Esophagus (tissue), 2 donors: Measurements from ENCODE around the gene SLC2A9. TPM values are rescaled to one million over a fixed set of nuclear protein-coding genes. Genes with fewer than 3 reads are reported as not detected.
"Not testable (repeated sequence)": the region's sequence is repeated elsewhere in the genome, so short reads cannot be mapped to it uniquely, and the experiment has no call there.

Experiments
- H3K27ac ChIP-seq, 2 donors: one replicate each; pipeline ENCODE4 v1.5.1; 2013; ENCODE audit warnings: low read depth in 2 of 2, mild to moderate bottlenecking in 2 of 2, inconsistent platforms in 1 of 2, low read length in 1 of 2, moderate library complexity in 1 of 2
- H3K27me3 ChIP-seq, 2 donors: one replicate each; pipeline ENCODE4 v1.6.1; 2013; ENCODE audit warnings: low read length in 2 of 2, control low read depth in 1 of 2, mild to moderate bottlenecking in 1 of 2; ENCODE audit not compliant: insufficient read depth in 2 of 2, control insufficient read depth in 1 of 2
- H3K36me3 ChIP-seq, 2 donors: one replicate each; pipeline ENCODE4 v1.6.1; 2013; ENCODE audit warnings: low read length in 1 of 2; ENCODE audit not compliant: control insufficient read depth in 2 of 2, insufficient read depth in 2 of 2
- H3K4me1 ChIP-seq, 2 donors: one replicate each; pipeline ENCODE4 v1.6.1; 2013; ENCODE audit warnings: low read length in 1 of 2; ENCODE audit not compliant: control insufficient read depth in 2 of 2, insufficient read depth in 2 of 2
- H3K4me3 ChIP-seq, 2 donors: one replicate each; pipeline ENCODE4 v1.5.1; 2013; ENCODE audit warnings: low read length in 2 of 2, mild to moderate bottlenecking in 2 of 2, low read depth in 1 of 2, moderate library complexity in 1 of 2
- H3K9me3 ChIP-seq, 2 donors: one replicate each; pipeline ENCODE4 v1.6.1; 2013; ENCODE audit warnings: mild to moderate bottlenecking in 2 of 2, low read depth in 1 of 2, low read length in 1 of 2, moderate library complexity in 1 of 2; ENCODE audit not compliant: control insufficient read depth in 2 of 2, insufficient read depth in 1 of 2
- WGBS, 2 donors: extraction: QIAGEN DNeasy Blood & Tissue Kit; methylation state at CpG; one replicate each; pipeline ENCODE4 v1.1.7; 2013; 5-methylcytosine and 5-hydroxymethylcytosine counted together
- polyA plus RNA-seq, 2 donors: library from polyadenylated mRNA; stranded (reverse); fragments of 200-250 nt; gene quantifications; one replicate each; pipeline ENCODE4 v1.2.3, GENCODE V29; 2013
- donor health status: healthy with polysubstance abuse.
- donor health status: Bipolar disorder and iron deficiency.

The SLC2A9 gene
- polyA plus RNA-seq, 2 donors, result 4.1 to 5.8 TPM

DNA sequence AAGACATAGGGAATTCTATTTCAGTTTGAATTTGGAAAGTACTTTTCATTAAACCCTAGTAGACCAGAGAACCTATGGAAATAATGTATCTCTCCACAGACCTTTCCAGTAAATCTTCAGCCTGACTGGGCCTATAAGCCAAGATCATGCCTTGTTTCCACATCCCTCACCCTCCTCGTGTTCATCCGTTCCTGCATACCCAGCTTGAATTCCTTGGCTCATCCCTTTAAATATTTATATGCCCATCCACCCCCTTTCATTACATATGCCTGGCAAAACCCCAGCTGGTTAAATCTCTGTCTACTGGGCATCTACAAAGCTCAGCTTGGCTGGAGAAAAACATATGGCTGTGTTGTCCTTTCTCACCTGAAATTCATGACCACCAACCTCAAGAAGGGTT lies 32.4 kb downstream of the SLC2A9 start:
- Histone ChIP-seq H3K9me3 (no peaks in the 10 kb centered on the region), H3K27ac (no peak overlapping the region), H3K36me3 (peaks cover 0 to 10% of the 10 kb centered on the region in 2 donors), H3K4me3 (no peak overlapping the region), H3K27me3 (no peaks in the 10 kb centered on the region), H3K4me1 (no peaks in the 10 kb centered on the region)
- WGBS, 2 donors, result 70 to 71% methylated on average over 2 of the region's 2 CpGs

DNA sequence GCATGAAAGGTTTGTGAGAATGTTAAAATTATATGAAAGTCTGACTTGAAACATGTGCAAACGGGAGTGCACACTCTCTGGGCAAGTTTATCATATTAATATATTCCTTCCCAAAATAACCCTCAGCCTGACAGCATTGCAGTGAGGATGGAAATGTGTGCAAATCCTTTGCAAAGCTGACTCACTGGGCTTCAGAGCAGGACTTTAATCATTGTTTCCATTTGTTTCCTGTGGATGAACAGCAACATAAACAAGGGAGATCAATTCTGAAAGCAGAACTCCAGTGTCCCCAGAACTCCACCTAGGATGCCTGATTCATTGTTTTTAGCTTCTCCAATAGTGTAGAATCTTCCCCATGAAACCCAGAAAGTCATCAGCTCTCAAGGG lies 32.9 kb downstream of the SLC2A9 start:
- 42 to 54% methylated on average over 1 of the region's 1 CpG for WGBS, 2 donors
- peaks cover 0 to 5% of the 10 kb centered on the region in 2 donors for H3K36me3 ChIP-seq

DNA sequence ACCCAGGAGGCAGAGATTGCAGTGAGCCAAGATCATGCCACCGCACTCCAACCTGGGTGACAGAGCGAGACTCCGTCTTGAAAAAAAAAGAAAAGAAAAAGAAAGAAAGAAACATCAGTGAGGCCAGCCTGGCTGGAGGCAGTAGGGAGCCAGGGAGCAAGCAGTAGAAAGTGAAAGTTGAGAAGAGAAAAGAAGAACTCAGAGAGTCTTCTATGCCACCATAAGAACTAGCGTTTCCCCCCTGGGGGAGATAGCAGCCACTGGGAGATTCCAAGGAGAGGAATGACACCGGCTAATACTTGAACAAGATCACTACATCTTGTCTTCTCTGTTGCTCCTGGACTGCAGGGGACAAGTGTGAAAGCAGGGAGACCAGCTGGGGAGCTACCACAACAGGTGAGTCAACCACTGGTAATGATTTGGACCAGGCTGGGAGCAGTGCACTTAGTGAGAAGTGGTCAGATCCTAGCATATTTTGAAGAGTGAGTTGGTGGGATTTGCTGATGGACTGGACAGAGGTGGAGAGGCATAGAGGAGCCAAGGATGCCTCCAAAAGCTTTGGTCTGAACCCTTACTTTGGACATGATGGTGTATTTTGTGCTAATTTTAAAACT lies 33.4 kb downstream of the SLC2A9 start:
- Histone ChIP-seq H3K27me3 (no peaks in the 10 kb centered on the region), H3K4me3 (no peak overlapping the region), H3K9me3 (no peaks in the 10 kb centered on the region), H3K27ac (no peak overlapping the region), H3K36me3 (peaks cover 0 to 6% of the 10 kb centered on the region in 2 donors), H3K4me1 (no peaks in the 10 kb centered on the region)
- WGBS, 2 donors, result 89 to 94% methylated on average over 5 of the region's 5 CpGs

More for the DNA sequence above, 32.9 kb downstream of the SLC2A9 start:
- Histone ChIP-seq H3K27ac (no peak overlapping the region), H3K27me3 (no peaks in the 10 kb centered on the region), H3K4me1 (no peaks in the 10 kb centered on the region), H3K9me3 (no peaks in the 10 kb centered on the region), H3K4me3 (no peak overlapping the region)

DNA sequence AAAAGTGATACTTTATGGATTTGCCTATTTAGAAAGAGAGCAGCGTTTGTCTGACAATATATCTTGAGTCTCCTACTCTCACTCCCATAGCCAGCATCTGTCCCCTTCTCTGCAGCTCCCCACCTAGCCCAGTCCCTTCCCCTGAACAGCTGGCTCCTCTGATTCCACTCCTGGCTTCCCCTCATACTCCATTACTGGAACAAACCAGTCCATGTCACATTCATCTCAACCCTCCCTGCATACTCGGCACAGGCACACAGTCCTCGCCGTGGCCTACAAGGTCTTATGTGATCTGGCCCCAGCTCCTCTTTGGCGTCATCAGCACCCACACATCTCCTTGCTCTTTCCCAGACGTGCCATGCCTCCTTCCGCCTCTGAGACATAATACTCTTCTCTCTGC lies 36.7 kb downstream of the SLC2A9 start:
- no peak overlapping the region for H3K4me3 ChIP-seq
- no peaks in the 10 kb centered on the region for H3K9me3 ChIP-seq
- H3K27ac ChIP-seq, result no peak overlapping the region
- H3K27me3 ChIP-seq, result no peaks in the 10 kb centered on the region
- no peaks in the 10 kb centered on the region for H3K4me1 ChIP-seq
- peaks cover 0 to 6% of the 10 kb centered on the region in 2 donors for H3K36me3 ChIP-seq
- 88 to 95% methylated on average over 7 of the region's 7 CpGs for WGBS, 2 donors

DNA sequence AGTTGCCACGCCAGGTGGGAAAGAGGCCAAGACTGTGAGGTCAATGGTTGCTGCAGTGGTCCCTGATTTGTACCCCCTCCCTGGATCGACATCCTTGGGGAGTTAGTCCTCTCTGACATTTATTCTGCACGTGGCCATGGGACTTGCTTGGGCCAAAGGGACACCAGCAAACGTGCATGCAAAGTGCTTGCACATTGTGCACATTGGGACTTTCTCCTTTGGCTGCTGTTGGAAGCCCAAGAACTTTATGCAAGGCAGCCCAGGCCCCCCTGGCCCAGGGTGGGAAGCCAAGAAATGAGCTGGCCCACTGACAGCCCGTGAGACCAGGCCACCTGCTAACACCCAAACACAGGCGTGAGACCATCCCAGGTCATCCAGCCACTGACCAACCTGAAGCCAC lies 38.1 kb downstream of the SLC2A9 start:
- no peaks in the 10 kb centered on the region for H3K9me3 ChIP-seq
- 88 to 92% methylated on average over 6 of the region's 6 CpGs for WGBS, 2 donors
- H3K27me3 ChIP-seq, result no peaks in the 10 kb centered on the region
- H3K36me3 ChIP-seq, result peaks cover 0 to 6% of the 10 kb centered on the region in 2 donors
- no peak overlapping the region for H3K4me3 ChIP-seq
- H3K27ac ChIP-seq, result no peak overlapping the region
- no peaks in the 10 kb centered on the region for H3K4me1 ChIP-seq

DNA sequence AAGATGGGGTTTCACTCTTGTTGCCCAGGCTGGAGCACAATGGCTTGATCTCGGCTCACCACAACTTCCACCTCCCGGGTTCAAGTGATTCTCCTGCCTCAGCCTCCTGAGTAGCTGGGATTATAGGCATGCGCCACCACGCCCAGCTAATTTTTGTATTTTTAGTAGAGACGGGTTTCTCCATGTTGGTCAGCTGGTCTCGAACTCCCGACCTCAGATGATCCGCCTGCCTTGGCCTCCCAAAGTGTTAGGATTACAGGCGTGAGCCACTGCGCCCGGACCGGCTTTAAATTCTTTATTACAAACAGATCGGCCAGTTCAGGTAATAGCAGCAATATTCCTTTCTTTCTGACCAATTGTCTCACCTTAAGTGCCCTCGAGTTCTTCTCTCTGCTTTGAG lies 39.4 kb downstream of the SLC2A9 start:
- H3K9me3 ChIP-seq, H3K4me1 ChIP-seq, H3K27me3 ChIP-seq, H3K36me3 ChIP-seq, H3K27ac ChIP-seq, H3K4me3 ChIP-seq: not testable (repeated sequence)
- 95% methylated on average over 14 of the region's 14 CpGs for WGBS, 2 donors

DNA sequence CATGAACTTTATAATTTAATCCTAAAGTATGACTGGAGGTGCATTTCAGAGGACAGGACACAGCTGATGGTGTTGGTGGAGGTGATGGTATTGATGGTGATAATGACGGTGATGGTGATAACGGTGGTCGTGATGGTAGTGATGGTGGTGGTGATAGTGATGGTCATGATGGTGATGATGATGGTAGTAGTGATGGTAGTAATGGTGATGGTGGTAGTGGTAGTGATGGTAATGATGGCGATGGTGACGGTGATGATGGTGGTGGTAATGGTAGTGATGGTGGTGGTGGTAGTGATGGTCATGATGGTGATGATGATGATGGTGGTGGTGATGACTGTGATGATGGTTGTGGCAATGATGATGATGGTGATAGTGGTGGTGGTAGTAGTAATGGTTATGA lies 40.4 kb downstream of the SLC2A9 start:
- Histone ChIP-seq H3K27me3 (no peaks in the 10 kb centered on the region), H3K4me3 (no peak overlapping the region), H3K36me3 (peaks cover 0 to 6% of the 10 kb centered on the region in 2 donors), H3K27ac (no peak overlapping the region), H3K4me1 (no peaks in the 10 kb centered on the region), H3K9me3 (no peaks in the 10 kb centered on the region)
- WGBS, 2 donors, result 98% methylated on average over 5 of the region's 5 CpGs

DNA sequence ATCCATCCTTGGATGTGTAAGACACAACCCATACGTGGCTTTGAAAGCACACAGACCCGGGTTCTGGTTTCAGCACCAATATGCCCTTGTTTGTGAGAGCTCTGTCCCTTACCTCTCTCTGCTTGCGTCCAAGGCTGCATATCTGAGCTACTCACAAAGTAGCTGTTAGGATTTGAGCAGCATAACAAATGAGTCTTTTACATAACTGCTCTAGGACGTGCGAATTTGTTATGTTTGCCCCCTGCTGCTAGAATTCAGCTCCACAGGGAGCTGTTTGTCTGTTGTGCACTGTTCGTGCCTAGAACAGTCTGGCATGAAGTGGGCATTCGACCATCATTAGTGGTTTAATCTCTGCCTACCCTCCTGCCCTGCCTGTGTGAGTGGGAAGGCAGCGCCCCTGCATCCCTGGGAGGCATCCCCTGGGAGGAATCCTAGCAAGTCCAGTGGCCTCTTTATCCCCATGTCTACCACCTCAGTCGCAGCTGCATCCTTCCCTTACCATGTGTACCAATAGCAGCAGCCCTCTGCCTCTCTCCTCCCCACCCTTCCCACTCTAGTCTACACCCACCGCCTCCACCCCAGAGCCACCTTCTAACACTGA lies 42.1 kb downstream of the SLC2A9 start:
- Histone ChIP-seq H3K9me3 (no peaks in the 10 kb centered on the region), H3K4me1 (no peaks in the 10 kb centered on the region), H3K27ac (no peak overlapping the region), H3K36me3 (peaks cover 0 to 3% of the 10 kb centered on the region in 2 donors), H3K27me3 (no peaks in the 10 kb centered on the region), H3K4me3 (no peak overlapping the region)
- 66 to 70% methylated on average over 10 of the region's 10 CpGs for WGBS, 2 donors

DNA sequence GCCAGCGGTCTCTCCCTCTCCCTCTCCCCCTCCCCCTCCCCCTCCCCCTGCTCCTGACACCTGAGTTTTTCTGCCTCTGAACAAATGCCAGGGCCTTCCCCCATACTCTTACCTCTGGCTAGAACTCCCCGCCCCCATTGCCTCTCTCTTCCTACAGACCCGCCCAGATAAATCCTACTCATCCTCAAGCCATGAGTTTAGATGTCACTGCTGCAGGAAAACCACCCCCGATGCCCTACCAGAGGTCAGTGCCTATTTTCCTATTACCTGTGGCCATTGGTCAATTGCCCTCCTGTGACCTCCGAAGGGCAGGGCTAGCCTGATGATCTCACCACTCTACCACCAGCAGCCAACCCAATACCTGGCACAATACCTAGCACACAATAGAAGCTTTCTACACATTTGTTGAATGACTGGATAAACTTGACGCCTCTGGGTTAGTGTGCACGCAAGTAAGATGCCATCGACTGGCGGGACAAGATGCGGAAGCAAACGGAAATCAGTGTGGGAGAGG lies 43.7 kb downstream of the SLC2A9 start:
- 77 to 84% methylated on average over 11 of the region's 11 CpGs for WGBS, 2 donors
- Histone ChIP-seq H3K27ac (no peak overlapping the region), H3K27me3 (no peaks in the 10 kb centered on the region), H3K36me3 (no peaks in the 10 kb centered on the region), H3K4me3 (no peak overlapping the region), H3K9me3 (no peaks in the 10 kb centered on the region), H3K4me1 (no peaks in the 10 kb centered on the region)

DNA sequence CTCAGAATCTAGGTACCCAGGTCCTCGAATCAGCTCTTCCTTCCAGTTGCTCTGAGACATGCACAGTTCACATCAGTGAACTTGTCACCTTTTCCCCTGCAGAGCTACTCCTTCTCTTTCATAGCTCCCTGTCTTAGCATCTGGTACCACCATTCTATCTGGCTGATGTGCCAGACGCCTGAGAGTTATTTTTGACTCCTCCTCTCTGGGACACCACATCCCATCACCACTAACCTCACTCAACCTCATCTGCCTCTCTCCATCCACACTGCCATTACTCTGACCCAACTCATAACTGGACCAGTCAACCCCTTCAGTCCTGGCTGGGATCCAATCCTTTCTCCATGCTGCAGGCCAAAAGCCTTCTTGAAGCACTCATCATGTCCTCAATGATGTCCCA lies 44.5 kb downstream of the SLC2A9 start:
- WGBS, 2 donors, result 81 to 88% methylated on average over 2 of the region's 2 CpGs
- Histone ChIP-seq H3K4me3 (no peak overlapping the region), H3K36me3 (no peaks in the 10 kb centered on the region), H3K27me3 (no peaks in the 10 kb centered on the region), H3K27ac (no peak overlapping the region), H3K9me3 (no peaks in the 10 kb centered on the region), H3K4me1 (no peaks in the 10 kb centered on the region)
